A673 (cell line): ENCODE data around the gene SPATA2. TPM values are rescaled to one million over a fixed set of nuclear protein-coding genes. Genes with fewer than 3 reads are reported as not detected.

Experiments used
- BruUV-seq: library from RNA; stranded (reverse); fragments of 400-500 nt; replicated peaks from 2 replicates; lab custom pipeline; 2021; lab: Mats Ljungman, UMichigan
- CTCF ChIA-PET: fragments of 300-600 bp; sonication (Branson Sonifier 250); formaldehyde crosslinking; loops from one replicate; lab custom pipeline; 2022; ENCODE audit warnings: antibody characterized with exemption; lab: Charles Lee
- POLR2A ChIA-PET: fragments of 300-600 bp; sonication (Branson Sonifier 250); formaldehyde crosslinking; loops from one replicate; lab custom pipeline; 2022; ENCODE audit warnings: antibody characterized with exemption; ENCODE audit not compliant: low non-redundant PET; lab: Charles Lee
- DNase-seq: peaks from one replicate; pipeline ENCODE4 v3.0.0-alpha.2; 2015; ENCODE audit warnings: low spot score
- H3K27ac ChIP-seq: fragments of 200-600 bp; sonication (generic); 2 replicates; pipeline ENCODE4 v1.5.1; 2016; ENCODE audit warnings: mixed run types, low read depth, mild to moderate bottlenecking, mixed read lengths, antibody characterized with exemption, low read length; ENCODE audit not compliant: poor library complexity, severe bottlenecking
- H3K27me3 ChIP-seq: fragments of 200-600 bp; sonication (generic); replicated peaks from 2 replicates; pipeline ENCODE4 v1.6.1; 2017; ENCODE audit warnings: mixed run types, low read depth, mild to moderate bottlenecking, mixed read lengths, antibody characterized with exemption, low read length; ENCODE audit not compliant: insufficient read depth, poor library complexity
- H3K36me3 ChIP-seq: fragments of 200-600 bp; sonication (generic); 2 replicates; pipeline ENCODE4 v1.6.1; 2016; ENCODE audit warnings: mixed run types, mild to moderate bottlenecking, mixed read lengths, antibody characterized with exemption, low read length; ENCODE audit not compliant: insufficient read depth, poor library complexity, severe bottlenecking
- H3K4me1 ChIP-seq: fragments of 200-600 bp; sonication (generic); 2 replicates; pipeline ENCODE4 v1.6.1; 2017; ENCODE audit warnings: mixed run types, mild to moderate bottlenecking, mixed read lengths, antibody characterized with exemption, low read length; ENCODE audit not compliant: insufficient read depth, poor library complexity, severe bottlenecking
- H3K4me3 ChIP-seq: fragments of 200-600 bp; sonication (generic); 2 replicates; pipeline ENCODE4 v1.5.1; 2016; ENCODE audit warnings: low read depth, mixed run types, mild to moderate bottlenecking, mixed read lengths, low read length; ENCODE audit not compliant: poor library complexity, severe bottlenecking
- H3K9me3 ChIP-seq: fragments of 200-600 bp; sonication (generic); 2 replicates; pipeline ENCODE4 v1.6.1; 2016; ENCODE audit warnings: mixed run types, low read depth, mild to moderate bottlenecking, mixed read lengths, antibody characterized with exemption, low read length; ENCODE audit not compliant: poor library complexity, severe bottlenecking
- CTCF ChIP-seq: fragments of 300-800, 200-600 bp; sonication (generic); conservative IDR thresholded peaks from 2 replicates; pipeline ENCODE4 v1.5.1; 2017; ENCODE audit warnings: low read depth, mild to moderate bottlenecking, antibody characterized with exemption, low read length, moderate library complexity, mixed read lengths
- EZH2 ChIP-seq: fragments of 200-600 bp; sonication (generic); IDR thresholded peaks from 2 replicates; pipeline ENCODE4 v1.6.1; 2017; ENCODE audit warnings: borderline replicate concordance, low read depth, mild to moderate bottlenecking, mixed read lengths, antibody characterized with exemption, low read length; ENCODE audit not compliant: poor library complexity, severe bottlenecking
- intact Hi-C: fragments of 100-400 bp; cut with micrococcal nuclease; formaldehyde crosslinking; loops from one replicate; pipeline ENCODE4 v1.10.0; 2022; ENCODE audit not compliant: unreplicated experiment
- total RNA-seq: library from RNA; stranded (reverse); gene quantifications from 2 replicates; pipeline ENCODE4 v1.2.3, GENCODE V29; 2021

The SPATA2 gene
- total RNA-seq, 1 experiment from 2014 or later = 9.2 TPM

GRCh38 chr20:49919461-49919860 is 4.1 kb upstream of the SPATA2 start:
- Histone ChIP-seq H3K27me3 (no peaks in the 10 kb centered on the region), H3K36me3 (no peaks in the 10 kb centered on the region), H3K27ac (no peak overlapping the region), H3K9me3 (no peaks in the 10 kb centered on the region), H3K4me1 (peaks cover under 1% of the 10 kb centered on the region), H3K4me3 (no peak overlapping the region)
- DNase-seq = no peak
- ChIA-PET CTCF (no interaction called here), POLR2A (no interaction called here)
- TF ChIP-seq CTCF (no peak), EZH2 (no peak)
- BruUV-seq = no TSS peak
- intact Hi-C loops = no loop called here

GRCh38 chr20:49919009-49919408 is 3.7 kb upstream of the SPATA2 start:
- no peaks in the 10 kb centered on the region for H3K36me3 ChIP-seq
- no peaks in the 10 kb centered on the region for H3K27me3 ChIP-seq
- no TSS peak for BruUV-seq
- intact Hi-C loops = no loop called here
- H3K9me3 ChIP-seq = no peaks in the 10 kb centered on the region
- no peak overlapping the region for H3K4me3 ChIP-seq
- TF ChIP-seq EZH2 (no peak), CTCF (no peak)
- ChIA-PET POLR2A (no interaction called here), CTCF (no interaction called here)
- peaks cover 5% of the 10 kb centered on the region for H3K4me1 ChIP-seq
- H3K27ac ChIP-seq = no peak overlapping the region
- DNase-seq = no peak

GRCh38 chr20:49918446-49918845 is 3.1 kb upstream of the SPATA2 start:
- POLR2A ChIA-PET = no interaction called here

More at GRCh38 chr20:49918446-49918845, 3.1 kb upstream of the SPATA2 start:
- intact Hi-C loops = no loop called here
- DNase-seq = no peak
- no peaks in the 10 kb centered on the region for H3K36me3 ChIP-seq
- TF ChIP-seq EZH2 = no peak
- TF ChIP-seq CTCF = no peak
- no peaks in the 10 kb centered on the region for H3K9me3 ChIP-seq
- peaks cover 8% of the 10 kb centered on the region for H3K4me1 ChIP-seq
- H3K27ac ChIP-seq = no peak overlapping the region
- H3K27me3 ChIP-seq = no peaks in the 10 kb centered on the region
- no TSS peak for BruUV-seq
- CTCF ChIA-PET = no interaction called here
- H3K4me3 ChIP-seq = no peak overlapping the region
